ENCODE results near the gene ADGRA1. TPM values are rescaled to one million over a fixed set of nuclear protein-coding genes. Genes with fewer than 3 reads are reported as not detected.

ADGRA1 gene
- total and polyA plus RNA-seq, 2 of the 8 experiments (the other 6 are each of a cell fraction or from before 2014, with no cell fraction given): 0.17 to 0.21 TPM

GRCh38 chr10:133061296-133062038 lies 26.3 kb upstream of the ADGRA1 start:
- H3K9me3 ChIP-seq (ENCODE audit: insufficient read depth in 2 of 2, low read depth in 1 of 2, low read length in 1 of 2): no peaks in the 10 kb centered on the region; a peak in 1 of 4 replicates
- 93% methylated on average over 23 of the region's 23 CpGs; no CpG with 5 or more reads in 1 of the 2 experiments for WGBS, 2 experiments (ENCODE audit: extremely low coverage in 1 of 2, insufficient coverage in 1 of 2, insufficient read length in 1 of 2, insufficient replicate concordance in 2 of 2, low coverage in 1 of 2, low lambda C conversion rate in 2 of 2, missing lambda C conversion rate in 1 of 2)
- no peak overlapping the region for H4K91ac ChIP-seq (replicated peaks; ENCODE audit: insufficient read length, low read length)
- no peak overlapping the region for H3K27ac ChIP-seq (ENCODE audit: low read depth, low read length)
- no peak overlapping the region for H4K5ac ChIP-seq (ENCODE audit: insufficient read length, low read depth, low read length)
- H3K79me1 ChIP-seq (ENCODE audit: low read depth, low read length): no peaks in the 10 kb centered on the region
- no peak for DNase-seq (ENCODE audit: low read depth in 1 of 2, low spot score in 2 of 2)
- H2BK20ac ChIP-seq (ENCODE audit: low read length): no peak overlapping the region
- TF ChIP-seq BACH1 (IDR thresholded peaks at IDR 0.05; ENCODE audit: low read length): no peak
- TF ChIP-seq SUZ12 (IDR thresholded peaks at IDR 0.05; ENCODE audit: low read length): no peak
- H3K79me2 ChIP-seq (ENCODE audit: control insufficient read depth in 1 of 2, insufficient read depth in 2 of 2, low read length in 2 of 2): no peaks in the 10 kb centered on the region
- no peaks in the 10 kb centered on the region for H3K27me3 ChIP-seq (replicated peaks in 1 of 4; ENCODE audit: control insufficient read depth in 3 of 4, extremely low read depth in 1 of 4, insufficient read depth in 3 of 4, low read length in 3 of 4)
- H3K23ac ChIP-seq (ENCODE audit: insufficient read length): no peak overlapping the region
- no peak overlapping the region for H2BK15ac ChIP-seq (ENCODE audit: low read length)
- 0 out of 2 replicates have a peak overlapping the region, but pooled peaks have one; percentile 51 for H4K8ac ChIP-seq (ENCODE audit: extremely low read depth, insufficient read depth, low read length)
- H3K9ac ChIP-seq (replicated peaks in 1 of 4; ENCODE audit: extremely low read depth in 1 of 4, low read depth in 3 of 4, low read length in 3 of 4): no peak overlapping the region
- H3K4me3 ChIP-seq (ENCODE audit: extremely low read depth in 1 of 4, insufficient read depth in 2 of 4, low read depth in 3 of 4, low read length in 4 of 4): no peak overlapping the region
- H3K56ac ChIP-seq (replicated peaks; ENCODE audit: insufficient read length, low read depth, low read length): no peak overlapping the region
- H3K4me1 ChIP-seq (replicated peaks in 1 of 4; ENCODE audit: control insufficient read depth in 3 of 4, insufficient read depth in 4 of 4, low read length in 3 of 4): no peaks in the 10 kb centered on the region
- H2AK5ac ChIP-seq (ENCODE audit: low read depth, low read length): no peak overlapping the region
- FAIRE-seq: no peak
- ChIA-PET POLR2A (ENCODE audit: partially characterized antibody) (no interaction called here), CTCF (ENCODE audit: partially characterized antibody) (interaction anchor here (1.0 to 2.2 kb wide), 5 partner anchors 9 to 82 kb away, joined by 3 to 5 read pairs (median 3); no protein-coding TSS in a partner anchor)
- H3K14ac ChIP-seq (ENCODE audit: insufficient read length): no peak overlapping the region
- H2BK12ac ChIP-seq (ENCODE audit: low read depth, low read length): no peak overlapping the region
- H3K18ac ChIP-seq (ENCODE audit: extremely low read depth, low read length): no peak overlapping the region
- no peak overlapping the region for H2BK5ac ChIP-seq (ENCODE audit: low read depth, low read length)
- no peak overlapping the region for H3K4me2 ChIP-seq (ENCODE audit: insufficient read depth in 1 of 2, low read depth in 2 of 2, low read length in 2 of 2)
- H2BK120ac ChIP-seq (replicated peaks; ENCODE audit: low read depth, low read length): no peak overlapping the region
- no peak overlapping the region for H3K4ac ChIP-seq (replicated peaks; ENCODE audit: insufficient read length, low read depth, low read length)
- no peaks in the 10 kb centered on the region for H3K36me3 ChIP-seq (ENCODE audit: control insufficient read depth in 2 of 4, insufficient read depth in 4 of 4, low read length in 3 of 4)
- no peaks in the 10 kb centered on the region for H4K20me1 ChIP-seq (replicated peaks in 1 of 2; ENCODE audit: control insufficient read depth in 1 of 2, insufficient read depth in 2 of 2, low read length in 2 of 2)
- H3K23me2 ChIP-seq (ENCODE audit: low read depth, low read length): peaks cover 8% of the 10 kb centered on the region; the same call in 1 of the 2 replicates
- H2AFZ ChIP-seq (ENCODE audit: low read length): no peak overlapping the region
